HepG2 (cell line): Measurements from ENCODE around the gene CCDC197. TPM values are rescaled to one million over a fixed set of nuclear protein-coding genes. Genes with fewer than 3 reads are reported as not detected.

Experiments used
- ARNTL ChIP-seq: sonication (generic); formaldehyde crosslinking; IDR thresholded peaks from 2 replicates; pipeline ENCODE4 v1.4.0; 2020; ENCODE audit warnings: mild to moderate bottlenecking, missing genetic modification reagents
- ERF ChIP-seq: IDR thresholded peaks from 2 replicates; pipeline ENCODE4 v1.6.1; 2018; ENCODE audit warnings: missing biosample characterization, missing genetic modification reagents
- FLYWCH1 ChIP-seq: sonication (generic); formaldehyde crosslinking; IDR thresholded peaks from 2 replicates; pipeline ENCODE4 v1.8.1; 2023; ENCODE audit warnings: mild to moderate bottlenecking, missing genetic modification reagents
- GTF3A ChIP-seq: sonication (generic); formaldehyde crosslinking; conservative IDR thresholded peaks from 2 replicates; pipeline ENCODE4 v1.4.0; 2020; ENCODE audit warnings: mild to moderate bottlenecking, missing genetic modification reagents
- KMT2A ChIP-seq: sonication (generic); formaldehyde crosslinking; IDR thresholded peaks from 2 replicates; pipeline ENCODE4 v1.4.0; 2020; ENCODE audit warnings: missing genetic modification reagents
- KMT2B ChIP-seq: IDR thresholded peaks from 2 replicates; pipeline ENCODE4 v1.6.1; 2016; ENCODE audit warnings: missing genetic modification reagents, missing compliant biosample characterization
- MAFG ChIP-seq: sonication (generic); formaldehyde crosslinking; IDR thresholded peaks from 2 replicates; pipeline ENCODE4 v1.5.1; 2020; ENCODE audit warnings: mild to moderate bottlenecking, missing genetic modification reagents
- NAIF1 ChIP-seq: sonication (generic); formaldehyde crosslinking; IDR thresholded peaks from 2 replicates; pipeline ENCODE4 v1.5.0; 2020; ENCODE audit warnings: mild to moderate bottlenecking, missing genetic modification reagents, borderline replicate concordance
- PCBP2 ChIP-seq: fragments of 200-400 bp; formaldehyde crosslinking; optimal IDR thresholded peaks from 2 replicates; pipeline ENCODE3; 2018; ENCODE audit warnings: low read length, low read depth; ENCODE audit not compliant: poor library complexity, severe bottlenecking
- SP2 ChIP-seq: sonication (generic); formaldehyde crosslinking; IDR thresholded peaks from 2 replicates; pipeline ENCODE4 v1.5.1; 2020; ENCODE audit warnings: mild to moderate bottlenecking, missing genetic modification reagents
- TBL1XR1 ChIP-seq: fragments of 150-350 bp; IDR thresholded peaks from 2 replicates; pipeline ENCODE4 v1.6.1; 2014; ENCODE audit warnings: borderline replicate concordance, low read length; ENCODE audit not compliant: partially characterized antibody
- TOE1 ChIP-seq: sonication (generic); formaldehyde crosslinking; IDR thresholded peaks from 2 replicates; pipeline ENCODE4 v1.4.0; 2020; ENCODE audit warnings: mild to moderate bottlenecking, missing genetic modification reagents
- XRCC5 ChIP-seq: fragments of 200-400 bp; formaldehyde crosslinking; optimal IDR thresholded peaks from 2 replicates; pipeline ENCODE3; 2017; ENCODE audit warnings: mild to moderate bottlenecking, low read length
- ZBTB7B ChIP-seq: sonication (generic); formaldehyde crosslinking; IDR thresholded peaks from 2 replicates; pipeline ENCODE4 v1.4.0; 2020; ENCODE audit warnings: missing genetic modification reagents
- ZFP82 ChIP-seq: sonication (generic); formaldehyde crosslinking; IDR thresholded peaks from 2 replicates; pipeline ENCODE4 v1.5.1; 2020; ENCODE audit warnings: mild to moderate bottlenecking, missing genetic modification reagents, borderline replicate concordance
- ZNF350 ChIP-seq: sonication (generic); formaldehyde crosslinking; IDR thresholded peaks from 2 replicates; pipeline ENCODE4 v1.4.0; 2020; ENCODE audit warnings: mild to moderate bottlenecking, low read depth, missing genetic modification reagents, borderline replicate concordance
- ZNF776 ChIP-seq: sonication (generic); formaldehyde crosslinking; IDR thresholded peaks from 2 replicates; pipeline ENCODE4 v1.4.0; 2020; ENCODE audit warnings: mild to moderate bottlenecking, missing genetic modification reagents
- polyA plus RNA-seq, 8 experiments: library from polyadenylated mRNA; depleted of rRNA in 3 of 8; stranded (reverse) in 7 of 8; unstranded in 1 of 8; fragments of >200 nt; fragmentation: Illumina TruSeq in 4 of 8; extraction: Trizol in 4 of 8; gene quantifications; 2 replicates each; pipeline versions ENCODE4 v1.2.1 to v1.2.3, GENCODE V29; 2011 to 2016; ENCODE audit warnings: low read depth in 4 of 8, missing spikeins in 1 of 8, mixed read lengths in 1 of 8; ENCODE audit not compliant: insufficient read depth in 1 of 8
- total RNA-seq, 5 experiments: library from RNA; depleted of rRNA; stranded (reverse); fragments of >200 nt; fragmentation: Illumina TruSeq; extraction: Trizol; gene quantifications; 2 replicates each; pipeline ENCODE4 v1.2.3, GENCODE V29; 2016; ENCODE audit warnings: low read depth in 1 of 5
- TF ChIP-seq, protein P1 (sequence below): sonication (generic); formaldehyde crosslinking; IDR thresholded peaks from 2 replicates; pipeline ENCODE4 v1.4.0; 2020; ENCODE audit warnings: missing genetic modification reagents, low read depth, mild to moderate bottlenecking, borderline replicate concordance
- TF ChIP-seq, protein P2 (sequence below): IDR thresholded peaks from 2 replicates; pipeline ENCODE4 v1.6.1; 2016; ENCODE audit warnings: low read depth, control low read depth
- TF ChIP-seq, protein P3 (sequence below): sonication (generic); formaldehyde crosslinking; IDR thresholded peaks from 2 replicates; pipeline ENCODE4 v1.8.1; 2023; ENCODE audit warnings: missing genetic modification reagents, inconsistent platforms, borderline replicate concordance
- TF ChIP-seq, protein P4 (sequence below): sonication (generic); formaldehyde crosslinking; IDR thresholded peaks from 2 replicates; pipeline ENCODE4 v1.5.0; 2020; ENCODE audit warnings: mild to moderate bottlenecking, low read depth, missing genetic modification reagents, borderline replicate concordance
- TF ChIP-seq, protein P5 (sequence below): sonication (generic); formaldehyde crosslinking; IDR thresholded peaks from 2 replicates; pipeline ENCODE4 v1.4.0; 2020; ENCODE audit warnings: mild to moderate bottlenecking, missing genetic modification reagents
- TF ChIP-seq, protein P6 (sequence below): sonication (generic); formaldehyde crosslinking; IDR thresholded peaks from 2 replicates; pipeline ENCODE4 v1.4.0; 2020; ENCODE audit warnings: missing genetic modification reagents

Gene CCDC197
- total and polyA plus RNA-seq, 2 of the 13 experiments (the other 11 are each of a cell fraction or from before 2014, with no cell fraction given), result 0.11 to 0.13 TPM

DNA sequence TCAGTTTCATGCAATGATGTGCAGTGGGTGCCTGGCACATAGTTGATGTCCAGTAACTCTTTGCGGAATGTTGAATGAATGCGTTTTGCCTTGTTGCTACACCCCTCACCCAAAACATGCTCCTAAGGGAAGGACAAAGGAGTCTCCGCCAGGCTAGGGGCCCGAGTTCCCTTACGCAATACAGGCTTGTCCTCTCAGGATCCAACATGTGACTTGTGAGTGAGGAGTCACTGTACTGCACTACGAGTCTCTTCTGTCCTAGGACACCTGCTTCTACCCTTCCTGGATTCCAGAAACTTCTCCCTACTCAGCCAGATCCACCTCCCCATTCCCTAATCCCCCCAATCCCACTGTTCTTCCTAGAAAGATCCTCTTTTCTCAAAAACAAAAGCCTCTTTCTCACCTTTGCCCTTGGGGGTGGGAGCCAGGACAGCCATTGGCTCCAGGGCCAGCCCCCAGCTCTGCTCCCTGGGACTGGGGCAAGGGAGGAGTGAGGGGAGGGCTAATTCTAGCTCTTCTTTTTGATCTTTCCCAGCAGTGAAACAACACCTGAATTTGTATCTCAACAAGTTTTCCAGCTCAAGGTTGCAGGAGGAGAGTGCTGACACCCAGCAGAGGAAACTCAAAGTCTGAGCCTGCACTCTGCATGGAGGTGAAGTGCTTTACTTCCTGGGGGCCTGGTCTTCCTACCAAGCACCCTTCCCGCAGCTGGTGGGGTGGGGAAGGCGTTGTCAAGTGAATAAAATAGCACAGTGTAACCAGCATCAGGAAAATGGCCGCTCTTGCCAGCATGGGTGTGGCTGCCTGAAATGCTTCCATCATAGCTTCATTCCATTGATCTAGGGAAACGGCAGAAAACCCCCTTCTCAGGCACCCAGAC lies 25.7 kb downstream of the CCDC197 start (continued):
- TF ChIP-seq, protein P1, sequence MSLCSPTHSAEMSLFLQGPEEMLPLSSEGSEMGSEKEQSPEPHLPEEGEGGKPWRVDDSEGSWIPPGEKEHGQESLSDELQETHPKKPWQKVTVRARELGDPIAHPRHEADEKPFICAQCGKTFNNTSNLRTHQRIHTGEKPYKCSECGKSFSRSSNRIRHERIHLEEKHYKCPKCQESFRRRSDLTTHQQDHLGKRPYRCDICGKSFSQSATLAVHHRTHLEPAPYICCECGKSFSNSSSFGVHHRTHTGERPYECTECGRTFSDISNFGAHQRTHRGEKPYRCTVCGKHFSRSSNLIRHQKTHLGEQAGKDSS (CRISPR knock-in tag), result peak; percentile 52; the same call in 1 of the 2 replicates
- TF ChIP-seq XRCC5 (peak; percentile 2), KMT2A (CRISPR knock-in tag) (no peak), SP2 (CRISPR knock-in tag) (no peak), ERF (peak; percentile 18; the same call in 1 of the 2 replicates), NAIF1 (CRISPR knock-in tag) (no peak), ZFP82 (no peak), MAFG (CRISPR knock-in tag) (no peak), ZNF350 (CRISPR knock-in tag) (0 out of 2 replicates have a peak, but pooled peaks have one; percentile 33), TBL1XR1 (no peak), FLYWCH1 (CRISPR knock-in tag) (no peak), TOE1 (no peak), ZBTB7B (CRISPR knock-in tag) (no peak; the same call in 1 of the 2 replicates), KMT2B (CRISPR knock-in tag) (no peak), ZNF776 (CRISPR knock-in tag) (no peak), GTF3A (CRISPR knock-in tag) (no peak), PCBP2 (no peak), ARNTL (CRISPR knock-in tag) (peak; percentile 53; the same call in 1 of the 2 replicates)
- TF ChIP-seq, protein P2, sequence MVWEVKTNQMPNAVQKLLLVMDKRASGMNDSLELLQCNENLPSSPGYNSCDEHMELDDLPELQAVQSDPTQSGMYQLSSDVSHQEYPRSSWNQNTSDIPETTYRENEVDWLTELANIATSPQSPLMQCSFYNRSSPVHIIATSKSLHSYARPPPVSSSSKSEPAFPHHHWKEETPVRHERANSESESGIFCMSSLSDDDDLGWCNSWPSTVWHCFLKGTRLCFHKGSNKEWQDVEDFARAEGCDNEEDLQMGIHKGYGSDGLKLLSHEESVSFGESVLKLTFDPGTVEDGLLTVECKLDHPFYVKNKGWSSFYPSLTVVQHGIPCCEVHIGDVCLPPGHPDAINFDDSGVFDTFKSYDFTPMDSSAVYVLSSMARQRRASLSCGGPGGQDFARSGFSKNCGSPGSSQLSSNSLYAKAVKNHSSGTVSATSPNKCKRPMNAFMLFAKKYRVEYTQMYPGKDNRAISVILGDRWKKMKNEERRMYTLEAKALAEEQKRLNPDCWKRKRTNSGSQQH (CRISPR knock-in tag), result no peak
- TF ChIP-seq, protein P3, sequence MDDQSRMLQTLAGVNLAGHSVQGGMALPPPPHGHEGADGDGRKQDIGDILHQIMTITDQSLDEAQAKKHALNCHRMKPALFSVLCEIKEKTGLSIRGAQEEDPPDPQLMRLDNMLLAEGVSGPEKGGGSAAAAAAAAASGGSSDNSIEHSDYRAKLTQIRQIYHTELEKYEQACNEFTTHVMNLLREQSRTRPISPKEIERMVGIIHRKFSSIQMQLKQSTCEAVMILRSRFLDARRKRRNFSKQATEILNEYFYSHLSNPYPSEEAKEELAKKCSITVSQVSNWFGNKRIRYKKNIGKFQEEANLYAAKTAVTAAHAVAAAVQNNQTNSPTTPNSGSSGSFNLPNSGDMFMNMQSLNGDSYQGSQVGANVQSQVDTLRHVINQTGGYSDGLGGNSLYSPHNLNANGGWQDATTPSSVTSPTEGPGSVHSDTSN, result no peak
- TF ChIP-seq, protein P4, sequence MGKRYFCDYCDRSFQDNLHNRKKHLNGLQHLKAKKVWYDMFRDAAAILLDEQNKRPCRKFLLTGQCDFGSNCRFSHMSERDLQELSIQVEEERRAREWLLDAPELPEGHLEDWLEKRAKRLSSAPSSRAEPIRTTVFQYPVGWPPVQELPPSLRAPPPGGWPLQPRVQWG (CRISPR knock-in tag), result no peak
- TF ChIP-seq, protein P5, sequence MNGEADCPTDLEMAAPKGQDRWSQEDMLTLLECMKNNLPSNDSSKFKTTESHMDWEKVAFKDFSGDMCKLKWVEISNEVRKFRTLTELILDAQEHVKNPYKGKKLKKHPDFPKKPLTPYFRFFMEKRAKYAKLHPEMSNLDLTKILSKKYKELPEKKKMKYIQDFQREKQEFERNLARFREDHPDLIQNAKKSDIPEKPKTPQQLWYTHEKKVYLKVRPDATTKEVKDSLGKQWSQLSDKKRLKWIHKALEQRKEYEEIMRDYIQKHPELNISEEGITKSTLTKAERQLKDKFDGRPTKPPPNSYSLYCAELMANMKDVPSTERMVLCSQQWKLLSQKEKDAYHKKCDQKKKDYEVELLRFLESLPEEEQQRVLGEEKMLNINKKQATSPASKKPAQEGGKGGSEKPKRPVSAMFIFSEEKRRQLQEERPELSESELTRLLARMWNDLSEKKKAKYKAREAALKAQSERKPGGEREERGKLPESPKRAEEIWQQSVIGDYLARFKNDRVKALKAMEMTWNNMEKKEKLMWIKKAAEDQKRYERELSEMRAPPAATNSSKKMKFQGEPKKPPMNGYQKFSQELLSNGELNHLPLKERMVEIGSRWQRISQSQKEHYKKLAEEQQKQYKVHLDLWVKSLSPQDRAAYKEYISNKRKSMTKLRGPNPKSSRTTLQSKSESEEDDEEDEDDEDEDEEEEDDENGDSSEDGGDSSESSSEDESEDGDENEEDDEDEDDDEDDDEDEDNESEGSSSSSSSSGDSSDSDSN (CRISPR knock-in tag), result no peak
- TF ChIP-seq, protein P6, sequence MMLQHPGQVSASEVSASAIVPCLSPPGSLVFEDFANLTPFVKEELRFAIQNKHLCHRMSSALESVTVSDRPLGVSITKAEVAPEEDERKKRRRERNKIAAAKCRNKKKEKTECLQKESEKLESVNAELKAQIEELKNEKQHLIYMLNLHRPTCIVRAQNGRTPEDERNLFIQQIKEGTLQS (CRISPR knock-in tag), result no peak
